Measurements from ENCODE around the gene PTPRCAP. TPM values are rescaled to one million over a fixed set of nuclear protein-coding genes. Genes with fewer than 3 reads are reported as not detected.
"Not testable (repeated sequence)": the region's sequence is repeated elsewhere in the genome, so short reads cannot be mapped to it uniquely, and the experiment has no call there.

The PTPRCAP gene
- total and polyA plus RNA-seq, 4 donors: 2.9 to 6.2 (median 4.5) TPM

- peaks cover 19 to 43% (median 31%) of the 10 kb centered on the region in 4 donors for H3K4me1 ChIP-seq (ENCODE audit: control insufficient read depth in 4 of 4, insufficient read depth in 4 of 4, low read length in 3 of 4)
- no peak for DNase-seq (ENCODE audit: low spot score)
- H3K9me3 ChIP-seq (ENCODE audit: control insufficient read depth in 4 of 4, low read length in 3 of 4): no peaks in the 10 kb centered on the region
- H3K27me3 ChIP-seq (ENCODE audit: control insufficient read depth in 4 of 4, insufficient read depth in 4 of 4, low read length in 3 of 4): no peaks in the 10 kb centered on the region
- no peak overlapping the region for H3K4me3 ChIP-seq (ENCODE audit: low read depth in 1 of 3, low read length in 3 of 3)
- no peaks in the 10 kb centered on the region for H3K36me3 ChIP-seq (ENCODE audit: control insufficient read depth in 4 of 4, insufficient read depth in 3 of 4, low read depth in 1 of 4, low read length in 3 of 4)
- WGBS: 71% methylated on average over 5 of the region's 5 CpGs
- no peak overlapping the region for H3K9ac ChIP-seq (ENCODE audit: low read depth in 1 of 2, low read length in 2 of 2)
- H3K27ac ChIP-seq (ENCODE audit: low read depth in 1 of 2, low read length in 2 of 2): peak overlapping the region; percentile 47 to 48
- no peak for TF ChIP-seq YY1 (IDR thresholded peaks at IDR 0.05)
- no peak for TF ChIP-seq FOXA2 (IDR thresholded peaks at IDR 0.05)
- peak in 1 of 2 donors; percentile 13 for TF ChIP-seq RAD21 (IDR thresholded peaks at IDR 0.05)
- no peak for TF ChIP-seq MAX (IDR thresholded peaks at IDR 0.05)
- no peak for TF ChIP-seq TAF1 (conservative IDR thresholded peaks at IDR 0.05)
- TF ChIP-seq SP1 (IDR thresholded peaks at IDR 0.05): peak; percentile 57
- no peak for TF ChIP-seq FOXA1 (IDR thresholded peaks at IDR 0.05)
- TF ChIP-seq HNF4A (conservative IDR thresholded peaks at IDR 0.05): peak in 1 of 2 donors; percentile 14
- TF ChIP-seq EGR1 (IDR thresholded peaks at IDR 0.05; ENCODE audit: low read depth in 2 of 2): no peak
- TF ChIP-seq ATF3 (IDR thresholded peaks at IDR 0.05): no peak
- no peak for TF ChIP-seq HNF4G (IDR thresholded peaks at IDR 0.05)
- TF ChIP-seq, protein P1, sequence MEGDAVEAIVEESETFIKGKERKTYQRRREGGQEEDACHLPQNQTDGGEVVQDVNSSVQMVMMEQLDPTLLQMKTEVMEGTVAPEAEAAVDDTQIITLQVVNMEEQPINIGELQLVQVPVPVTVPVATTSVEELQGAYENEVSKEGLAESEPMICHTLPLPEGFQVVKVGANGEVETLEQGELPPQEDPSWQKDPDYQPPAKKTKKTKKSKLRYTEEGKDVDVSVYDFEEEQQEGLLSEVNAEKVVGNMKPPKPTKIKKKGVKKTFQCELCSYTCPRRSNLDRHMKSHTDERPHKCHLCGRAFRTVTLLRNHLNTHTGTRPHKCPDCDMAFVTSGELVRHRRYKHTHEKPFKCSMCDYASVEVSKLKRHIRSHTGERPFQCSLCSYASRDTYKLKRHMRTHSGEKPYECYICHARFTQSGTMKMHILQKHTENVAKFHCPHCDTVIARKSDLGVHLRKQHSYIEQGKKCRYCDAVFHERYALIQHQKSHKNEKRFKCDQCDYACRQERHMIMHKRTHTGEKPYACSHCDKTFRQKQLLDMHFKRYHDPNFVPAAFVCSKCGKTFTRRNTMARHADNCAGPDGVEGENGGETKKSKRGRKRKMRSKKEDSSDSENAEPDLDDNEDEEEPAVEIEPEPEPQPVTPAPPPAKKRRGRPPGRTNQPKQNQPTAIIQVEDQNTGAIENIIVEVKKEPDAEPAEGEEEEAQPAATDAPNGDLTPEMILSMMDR (IDR thresholded peaks at IDR 0.05; ENCODE audit: low read depth, low read length, missing input control): no peak
- no peak for TF ChIP-seq JUND (IDR thresholded peaks at IDR 0.05)
- no peak for TF ChIP-seq REST (IDR thresholded peaks at IDR 0.05)
- no peak for TF ChIP-seq ZBTB33 (IDR thresholded peaks at IDR 0.05)
- TF ChIP-seq NR2F2 (IDR thresholded peaks at IDR 0.05): no peak
- TF ChIP-seq RXRA (IDR thresholded peaks at IDR 0.05): peak in 1 of 2 donors; percentile 9
- no peak for TF ChIP-seq GABPA (IDR thresholded peaks at IDR 0.05 in 1 of 2, conservative IDR thresholded peaks at IDR 0.05 in 1 of 2)
These were observed 28.9 kb upstream of the PTPRCAP start for GRCh38 chr11:67466367-67466766.

- H3K9me3 ChIP-seq (ENCODE audit: control insufficient read depth in 4 of 4, low read length in 3 of 4); DNase-seq (ENCODE audit: low spot score); H3K36me3 ChIP-seq (ENCODE audit: control insufficient read depth in 4 of 4, insufficient read depth in 3 of 4, low read depth in 1 of 4, low read length in 3 of 4); H3K27me3 ChIP-seq (ENCODE audit: control insufficient read depth in 4 of 4, insufficient read depth in 4 of 4, low read length in 3 of 4): not testable (repeated sequence)
- Histone ChIP-seq H3K27ac (ENCODE audit: low read depth in 1 of 2, low read length in 2 of 2) (peak overlapping the region; percentile 73 to 95), H3K4me3 (ENCODE audit: low read depth in 1 of 3, low read length in 3 of 3) (peak overlapping the region in 2 of 3 donors; percentile 72 to 82), H3K4me1 (ENCODE audit: control insufficient read depth in 4 of 4, insufficient read depth in 4 of 4, low read length in 3 of 4) (peaks cover 19 to 43% (median 31%) of the 10 kb centered on the region in 4 donors), H3K9ac (ENCODE audit: low read depth in 1 of 2, low read length in 2 of 2) (peak overlapping the region in 1 of 2 donors; percentile 22)
- WGBS: 53% methylated on average over 2 of the region's 2 CpGs
These were observed 28.0 kb upstream of the PTPRCAP start for GRCh38 chr11:67465530-67465929.

All from liver (tissue), 9 donors.